Activated naive CD8-positive, alpha-beta T cell (primary cell): Measurements from ENCODE around the gene TYSND1.
"Not testable (repeated sequence)": the region's sequence is repeated elsewhere in the genome, so short reads cannot be mapped to it uniquely, and the experiment has no call there.

Experiments used
- H3K27ac Mint-ChIP-seq: one replicate; pipeline ENCODE4 v1.8.0; 2021; ENCODE audit warnings: mixed read lengths
- H3K27me3 Mint-ChIP-seq: one replicate; pipeline ENCODE4 v1.8.0; 2021; ENCODE audit warnings: mixed read lengths
- H3K36me3 Mint-ChIP-seq: one replicate; pipeline ENCODE4 v1.8.0; 2021; ENCODE audit warnings: mixed read lengths
- H3K4me1 Mint-ChIP-seq: one replicate; pipeline ENCODE4 v1.8.0; 2021; ENCODE audit warnings: low read depth, mixed read lengths
- H3K4me3 Mint-ChIP-seq: one replicate; pipeline ENCODE4 v1.8.0; 2021; ENCODE audit warnings: mild to moderate bottlenecking, mixed read lengths
- H3K9me3 Mint-ChIP-seq: one replicate; pipeline ENCODE4 v1.8.0; 2021; ENCODE audit warnings: low read depth, mixed read lengths

TYSND1 gene, protein sequence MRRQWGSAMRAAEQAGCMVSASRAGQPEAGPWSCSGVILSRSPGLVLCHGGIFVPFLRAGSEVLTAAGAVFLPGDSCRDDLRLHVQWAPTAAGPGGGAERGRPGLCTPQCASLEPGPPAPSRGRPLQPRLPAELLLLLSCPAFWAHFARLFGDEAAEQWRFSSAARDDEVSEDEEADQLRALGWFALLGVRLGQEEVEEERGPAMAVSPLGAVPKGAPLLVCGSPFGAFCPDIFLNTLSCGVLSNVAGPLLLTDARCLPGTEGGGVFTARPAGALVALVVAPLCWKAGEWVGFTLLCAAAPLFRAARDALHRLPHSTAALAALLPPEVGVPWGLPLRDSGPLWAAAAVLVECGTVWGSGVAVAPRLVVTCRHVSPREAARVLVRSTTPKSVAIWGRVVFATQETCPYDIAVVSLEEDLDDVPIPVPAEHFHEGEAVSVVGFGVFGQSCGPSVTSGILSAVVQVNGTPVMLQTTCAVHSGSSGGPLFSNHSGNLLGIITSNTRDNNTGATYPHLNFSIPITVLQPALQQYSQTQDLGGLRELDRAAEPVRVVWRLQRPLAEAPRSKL

DNA sequence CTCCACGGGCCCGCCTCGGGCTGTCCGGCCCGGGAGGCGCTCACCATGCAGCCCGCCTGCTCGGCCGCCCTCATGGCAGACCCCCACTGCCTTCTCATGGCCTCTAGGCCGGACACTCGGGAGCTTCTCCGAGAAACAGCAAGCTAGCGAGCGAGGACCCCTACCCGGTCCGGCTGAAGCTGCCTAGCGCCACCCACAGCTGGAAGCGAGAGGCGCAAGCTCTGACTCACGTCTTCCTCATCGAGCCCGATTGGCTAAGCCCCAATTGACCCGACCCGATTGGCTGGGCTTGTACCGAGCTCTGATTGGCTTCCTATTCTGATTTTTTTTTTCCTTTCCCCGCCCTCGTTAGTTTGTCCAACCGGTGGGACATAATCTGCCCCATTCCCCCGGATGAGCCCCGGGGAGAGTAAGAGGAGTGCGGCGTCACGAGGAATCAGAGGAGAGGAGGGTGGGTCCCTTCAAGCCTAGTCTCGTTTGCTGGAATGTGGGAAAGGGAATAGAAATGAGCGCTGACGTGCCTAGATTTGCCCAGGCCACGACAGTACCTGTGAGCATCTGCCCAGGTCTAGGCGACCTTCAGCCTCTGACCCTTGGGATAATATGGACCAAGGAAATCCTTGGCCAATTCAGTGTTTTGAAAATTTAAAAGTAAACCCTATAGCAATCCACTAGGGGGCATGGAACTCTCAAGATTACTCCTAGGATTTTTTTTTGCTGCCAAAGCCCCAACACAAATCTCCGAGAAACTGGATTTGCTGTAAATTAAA is at the start of gene TYSND1:
TYSND1 (minus strand) TSS at position 212 of the 770 bp plus-strand sequence; CDS start at position 98, 114 bp downstream.
- H3K4me1 Mint-ChIP-seq, result peaks cover 46% of the 10 kb centered on the region
- peak within 1 kb of the TSS; percentile 96 for H3K27ac Mint-ChIP-seq
- no peaks in the 10 kb centered on the region for H3K9me3 Mint-ChIP-seq
- peak within 1 kb of the TSS; percentile 89 for H3K4me3 Mint-ChIP-seq
- no peaks in the 10 kb centered on the region for H3K27me3 Mint-ChIP-seq
- peaks cover 2% of the 10 kb centered on the region for H3K36me3 Mint-ChIP-seq

DNA sequence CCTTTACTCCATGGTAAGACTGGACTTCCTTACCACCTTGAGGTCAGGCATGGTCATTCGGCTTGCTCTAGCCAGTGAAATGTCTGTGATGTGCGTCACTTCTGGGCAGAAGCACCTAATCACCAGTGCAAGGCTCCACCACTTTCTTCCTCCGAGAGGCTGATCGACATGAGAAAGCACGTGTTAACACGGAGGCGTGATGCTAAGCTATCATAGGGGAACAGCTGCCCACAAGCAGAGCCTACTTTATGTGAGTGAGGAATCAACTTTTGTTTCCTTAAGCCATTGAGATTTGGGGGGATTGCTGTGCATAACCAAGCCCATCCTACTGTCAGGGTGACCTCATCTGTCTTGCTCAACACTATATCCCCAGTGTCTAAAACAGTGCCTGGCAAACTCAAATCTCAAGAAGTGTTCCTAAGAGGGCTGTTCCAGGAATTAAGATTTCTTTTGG is 46.9 kb upstream of the TYSND1 start:
- Mint-ChIP-seq H3K4me3 (no peak overlapping the region), H3K27me3 (no peaks in the 10 kb centered on the region), H3K36me3 (peaks cover 2% of the 10 kb centered on the region), H3K9me3 (no peaks in the 10 kb centered on the region), H3K4me1 (peaks cover 15% of the 10 kb centered on the region), H3K27ac (no peak overlapping the region)

DNA sequence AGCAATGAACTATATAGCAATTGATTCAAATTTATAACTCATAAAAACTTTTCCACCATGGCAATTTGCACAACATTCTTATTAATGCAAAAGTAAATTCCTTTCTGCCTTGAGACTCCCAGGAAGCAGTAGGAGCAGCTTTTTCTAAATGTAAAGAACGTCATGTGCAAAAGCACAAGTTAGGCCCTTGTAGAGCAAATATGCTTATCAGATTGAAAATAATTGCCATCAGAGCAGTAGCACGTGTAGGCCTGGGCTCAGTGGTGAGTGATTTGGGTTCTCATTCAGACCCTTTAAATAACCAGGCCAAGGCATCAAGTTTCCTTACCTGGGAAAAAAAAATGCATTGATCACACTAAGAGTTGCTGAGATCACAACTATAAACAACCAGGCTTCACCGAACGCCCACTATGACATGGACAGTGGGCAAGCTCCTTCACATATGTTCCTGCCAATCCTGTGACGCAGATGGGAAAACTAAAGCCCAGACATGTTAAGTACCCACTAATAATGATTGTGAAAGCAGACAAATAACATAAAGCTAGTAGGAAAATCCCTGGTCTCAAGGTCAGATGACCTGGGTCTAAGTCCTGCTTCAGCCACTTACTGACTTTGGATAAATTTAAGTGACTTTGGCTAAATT is 45.9 kb upstream of the TYSND1 start:
- Mint-ChIP-seq H3K4me1 (peaks cover 6% of the 10 kb centered on the region), H3K27me3 (no peaks in the 10 kb centered on the region), H3K4me3 (no peak overlapping the region), H3K27ac (no peak overlapping the region), H3K36me3 (no peaks in the 10 kb centered on the region), H3K9me3 (no peaks in the 10 kb centered on the region)

DNA sequence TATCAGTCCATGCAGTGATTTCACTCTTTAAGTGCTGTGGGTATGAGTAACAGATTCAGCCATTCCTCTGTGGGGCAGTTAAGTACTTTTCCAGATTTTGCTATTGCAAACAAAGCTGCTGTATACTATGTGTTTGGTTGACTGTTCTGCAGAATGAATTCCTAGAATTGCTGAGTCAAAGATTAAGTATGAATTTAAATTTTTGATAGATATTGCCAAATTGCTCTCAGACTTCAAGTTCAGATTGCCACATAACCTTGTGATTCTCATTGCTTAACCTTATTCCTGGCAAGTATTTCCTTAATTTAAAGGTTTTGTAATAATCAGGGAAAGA is 45.4 kb upstream of the TYSND1 start:
- H3K9me3 Mint-ChIP-seq, result no peaks in the 10 kb centered on the region
- no peak overlapping the region for H3K4me3 Mint-ChIP-seq
- H3K36me3 Mint-ChIP-seq, result no peaks in the 10 kb centered on the region
- peaks cover 2% of the 10 kb centered on the region for H3K4me1 Mint-ChIP-seq
- H3K27me3 Mint-ChIP-seq, result no peaks in the 10 kb centered on the region
- no peak overlapping the region for H3K27ac Mint-ChIP-seq

DNA sequence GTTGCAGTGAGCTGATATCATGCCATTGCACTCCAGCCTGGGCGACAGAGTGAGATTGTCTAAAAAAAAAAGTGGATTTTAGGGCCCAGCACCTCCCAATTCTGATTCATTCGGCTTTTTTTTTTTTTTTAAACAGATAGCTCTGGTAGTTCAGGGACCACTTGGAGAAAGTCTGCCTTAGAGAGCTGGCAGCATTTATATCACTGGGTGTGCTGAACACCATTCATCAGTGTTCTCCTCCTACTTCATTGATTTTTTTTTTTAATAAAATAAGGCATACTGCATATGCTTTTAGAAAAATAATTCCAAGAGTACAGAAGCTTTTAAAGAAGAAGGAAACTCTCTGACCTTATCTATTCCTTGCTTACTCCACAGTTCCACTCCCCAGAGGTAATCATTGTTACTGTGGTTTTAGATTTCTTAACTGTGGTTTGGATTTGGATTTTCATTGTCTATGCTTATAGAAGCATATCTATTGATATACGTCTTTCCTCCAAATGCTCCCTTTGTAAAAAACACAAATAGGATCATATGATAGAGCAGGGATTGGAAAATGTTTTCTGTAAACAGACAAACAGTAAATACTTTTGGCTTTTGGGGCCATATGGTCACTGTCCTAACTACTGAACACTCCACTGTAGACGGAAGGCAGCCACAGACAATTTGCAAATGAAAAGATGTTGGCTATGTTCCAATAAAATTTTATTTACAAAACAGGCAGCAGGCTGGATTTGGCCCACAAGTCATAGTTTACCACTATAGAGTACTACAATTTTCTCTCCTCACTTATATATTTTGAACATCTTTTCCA is 44.9 kb upstream of the TYSND1 start:
- no peak overlapping the region for H3K4me3 Mint-ChIP-seq
- H3K9me3 Mint-ChIP-seq, result no peaks in the 10 kb centered on the region
- H3K27ac Mint-ChIP-seq, result no peak overlapping the region
- no peaks in the 10 kb centered on the region for H3K27me3 Mint-ChIP-seq
- H3K36me3 Mint-ChIP-seq, result peaks cover under 1% of the 10 kb centered on the region
- H3K4me1 Mint-ChIP-seq, result no peaks in the 10 kb centered on the region

DNA sequence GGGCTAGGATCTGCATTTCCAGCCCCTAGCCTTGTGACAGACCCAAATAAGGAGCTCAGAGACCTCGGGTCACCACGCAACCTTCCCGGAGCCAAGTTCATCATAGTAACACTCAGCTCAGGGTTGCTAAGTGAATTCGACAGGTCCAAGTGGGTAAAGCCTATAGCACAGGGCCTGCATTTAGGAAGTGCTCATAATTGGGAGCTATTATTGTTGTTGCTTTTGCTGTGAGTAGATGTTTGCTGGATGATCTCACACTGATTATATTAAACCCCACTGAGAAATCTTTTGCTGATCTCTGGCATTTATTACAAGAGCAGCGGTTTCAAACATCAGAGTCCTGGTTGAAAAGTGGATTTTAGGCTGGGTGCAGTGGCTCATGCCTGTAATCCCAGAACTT is 44.1 kb upstream of the TYSND1 start:
- Mint-ChIP-seq H3K4me3 (no peak overlapping the region), H3K36me3 (peaks cover 3% of the 10 kb centered on the region), H3K27ac (no peak overlapping the region), H3K27me3 (no peaks in the 10 kb centered on the region), H3K4me1 (no peaks in the 10 kb centered on the region), H3K9me3 (no peaks in the 10 kb centered on the region)

DNA sequence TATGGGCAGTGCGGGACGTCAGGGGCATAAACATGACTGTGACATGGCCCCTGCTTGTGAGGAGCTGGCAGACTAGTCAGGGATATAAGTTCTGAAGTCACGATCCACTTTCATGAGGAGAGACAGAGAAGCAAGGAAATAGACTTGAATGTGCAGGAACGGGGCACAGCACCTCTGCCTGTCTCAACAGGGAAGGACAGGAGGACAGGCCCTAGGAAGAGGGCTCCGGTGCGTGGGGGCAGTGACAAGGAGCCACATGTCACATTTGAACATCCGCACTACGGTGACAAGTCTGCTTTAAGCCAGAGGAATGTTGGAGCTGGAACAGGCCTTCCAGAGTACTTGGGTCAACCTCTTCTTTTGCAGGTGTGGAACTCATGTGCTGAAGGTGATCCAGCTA is 43.6 kb upstream of the TYSND1 start:
- H3K36me3 Mint-ChIP-seq, result peaks cover 3% of the 10 kb centered on the region
- no peaks in the 10 kb centered on the region for H3K9me3 Mint-ChIP-seq
- H3K27ac Mint-ChIP-seq, result no peak overlapping the region
- no peaks in the 10 kb centered on the region for H3K27me3 Mint-ChIP-seq
- no peak overlapping the region for H3K4me3 Mint-ChIP-seq
- no peaks in the 10 kb centered on the region for H3K4me1 Mint-ChIP-seq

DNA sequence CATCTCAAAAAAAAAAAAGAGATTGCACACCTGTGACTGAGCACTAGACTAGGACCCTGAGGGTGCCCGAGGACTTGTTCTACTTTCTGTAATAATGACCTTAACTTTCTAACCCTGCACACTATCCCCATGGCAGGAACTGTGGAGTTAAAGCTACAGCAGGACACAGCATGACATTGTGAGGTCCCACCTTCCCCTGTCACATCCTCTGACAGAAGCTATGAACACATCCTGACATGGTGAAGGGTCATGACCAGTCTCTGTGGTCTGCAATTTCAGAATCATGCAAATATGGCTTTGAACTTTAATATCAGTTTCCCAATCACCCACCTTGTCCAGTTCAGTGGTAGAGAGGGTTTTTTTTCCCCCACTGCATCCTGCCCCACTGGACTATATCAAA is 42.3 kb upstream of the TYSND1 start:
- no peaks in the 10 kb centered on the region for H3K4me1 Mint-ChIP-seq
- no peak overlapping the region for H3K27ac Mint-ChIP-seq
- no peak overlapping the region for H3K4me3 Mint-ChIP-seq
- H3K27me3 Mint-ChIP-seq, result no peaks in the 10 kb centered on the region
- peaks cover 3% of the 10 kb centered on the region for H3K36me3 Mint-ChIP-seq
- no peaks in the 10 kb centered on the region for H3K9me3 Mint-ChIP-seq

DNA sequence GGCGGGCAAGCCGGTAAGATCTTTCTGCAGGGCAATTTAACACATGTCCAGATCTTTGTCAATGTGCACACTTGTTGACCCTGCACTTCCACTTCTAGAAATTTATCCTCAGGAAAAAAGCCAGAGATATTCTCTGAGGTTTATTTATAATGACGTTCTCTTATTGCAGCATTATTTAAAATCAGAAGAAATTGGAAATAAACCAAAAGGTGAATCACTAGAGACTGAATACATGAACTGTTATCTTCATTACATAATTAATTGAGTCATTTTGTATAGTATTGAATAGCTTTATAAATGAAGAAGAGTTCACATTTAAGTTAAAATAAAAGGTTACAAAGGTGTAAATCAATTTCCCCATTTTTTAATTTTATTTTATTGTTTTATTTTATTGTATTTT is 40.1 kb upstream of the TYSND1 start:
- H3K4me3 Mint-ChIP-seq, result no peak overlapping the region
- H3K27ac Mint-ChIP-seq, result no peak overlapping the region
- H3K4me1 Mint-ChIP-seq, result no peaks in the 10 kb centered on the region
- H3K9me3 Mint-ChIP-seq, result no peaks in the 10 kb centered on the region
- H3K27me3 Mint-ChIP-seq, result no peaks in the 10 kb centered on the region
- H3K36me3 Mint-ChIP-seq, result peaks cover 3% of the 10 kb centered on the region

DNA sequence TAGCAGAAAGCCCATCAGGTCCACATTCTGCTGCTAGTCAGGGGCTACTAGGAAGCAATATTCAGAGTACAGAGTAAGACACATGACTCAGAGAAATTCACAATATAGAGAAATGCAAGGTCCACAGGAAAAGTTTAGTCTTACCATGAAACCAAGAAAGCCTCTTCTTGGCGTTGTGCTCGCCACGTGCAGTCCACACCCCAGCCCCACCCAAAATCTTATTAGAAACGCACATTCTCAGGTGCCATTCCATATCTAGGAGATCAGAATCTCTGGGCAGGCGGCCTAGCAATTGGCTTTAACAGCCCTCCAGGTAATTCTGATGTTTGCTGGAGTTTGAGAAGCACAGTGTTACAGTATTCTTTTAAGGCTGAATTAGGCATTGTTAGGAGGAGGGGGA is 39.6 kb upstream of the TYSND1 start:
- H3K9me3 Mint-ChIP-seq, result no peaks in the 10 kb centered on the region
- H3K4me1 Mint-ChIP-seq, result no peaks in the 10 kb centered on the region
- no peak overlapping the region for H3K4me3 Mint-ChIP-seq
- no peaks in the 10 kb centered on the region for H3K27me3 Mint-ChIP-seq
- no peak overlapping the region for H3K27ac Mint-ChIP-seq
- peaks cover 3% of the 10 kb centered on the region for H3K36me3 Mint-ChIP-seq

DNA sequence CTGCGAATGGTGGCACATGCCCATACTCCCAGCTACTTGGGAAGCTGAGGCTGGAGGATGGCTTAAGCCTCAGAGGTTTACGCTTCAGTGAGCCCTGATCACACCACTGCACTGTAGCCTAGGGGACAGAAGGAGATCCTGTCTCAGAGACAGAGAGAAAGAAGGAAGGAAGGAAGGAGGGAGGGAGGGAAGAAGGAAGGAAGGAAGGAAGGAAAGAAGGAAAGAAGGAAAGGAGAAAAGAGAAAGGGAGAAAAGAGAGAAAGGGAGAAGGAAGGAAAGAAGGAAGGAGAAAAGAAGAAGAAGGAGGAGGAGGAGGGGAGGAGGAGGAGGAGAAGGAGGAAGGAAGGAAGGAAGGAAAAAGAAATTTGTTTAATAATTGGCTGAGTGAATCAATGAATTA is 36.8 kb upstream of the TYSND1 start:
- H3K9me3 Mint-ChIP-seq, result no peaks in the 10 kb centered on the region
- H3K4me1 Mint-ChIP-seq, result no peaks in the 10 kb centered on the region
- no peak overlapping the region for H3K4me3 Mint-ChIP-seq
- H3K27ac Mint-ChIP-seq, result no peak overlapping the region
- H3K27me3 Mint-ChIP-seq, result peaks cover 2% of the 10 kb centered on the region
- H3K36me3 Mint-ChIP-seq, result peaks cover 5% of the 10 kb centered on the region

DNA sequence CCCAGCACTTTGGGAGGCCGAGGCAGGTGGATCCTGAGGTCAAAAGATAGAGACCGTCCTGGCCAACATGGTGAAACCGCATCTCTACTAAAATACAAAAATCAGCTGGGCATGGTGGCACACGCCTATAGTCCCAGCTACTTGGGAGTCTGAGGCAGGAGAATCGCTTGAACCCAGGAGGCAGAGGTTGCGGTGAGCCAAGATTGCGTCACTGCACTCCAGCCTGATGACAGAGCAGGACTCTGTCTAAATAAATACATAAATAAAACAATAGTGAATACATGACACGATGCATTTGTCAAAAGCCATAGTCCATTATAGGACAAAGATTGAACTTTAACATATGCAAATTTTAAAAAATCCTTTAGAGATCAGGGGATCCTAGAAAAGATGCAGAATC is 32.7 kb upstream of the TYSND1 start:
- H3K4me1 Mint-ChIP-seq, H3K36me3 Mint-ChIP-seq, H3K4me3 Mint-ChIP-seq, H3K27ac Mint-ChIP-seq, H3K9me3 Mint-ChIP-seq, H3K27me3 Mint-ChIP-seq: not testable (repeated sequence)

DNA sequence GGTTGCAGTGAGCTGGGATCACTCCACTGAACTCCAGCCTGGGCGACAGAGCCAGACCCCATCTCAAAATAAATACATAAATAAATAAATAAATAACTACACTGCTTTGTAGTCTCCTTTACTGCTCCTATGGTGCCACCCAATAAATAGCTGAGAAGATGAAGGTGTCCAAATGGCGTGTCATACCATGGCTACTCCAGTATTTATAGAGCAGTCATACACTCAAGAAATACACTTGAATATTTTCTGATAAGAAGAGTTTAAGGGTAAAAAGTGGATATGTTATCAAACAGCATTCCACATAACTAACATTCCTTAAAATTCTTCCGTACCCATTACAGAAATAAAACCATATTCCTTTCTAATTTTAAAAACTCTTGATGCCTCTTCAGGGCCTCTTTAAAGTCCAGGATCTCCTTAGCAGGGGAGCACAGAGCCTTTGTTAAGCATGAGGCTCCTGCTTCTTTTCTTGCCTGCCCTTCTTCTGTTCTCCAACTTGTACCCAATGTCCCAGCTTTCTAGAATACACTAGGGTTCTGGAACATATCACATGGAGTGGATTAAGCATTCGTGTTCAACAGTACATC is 31.7 kb upstream of the TYSND1 start:
- no peak overlapping the region for H3K4me3 Mint-ChIP-seq
- H3K27ac Mint-ChIP-seq, result no peak overlapping the region
- H3K27me3 Mint-ChIP-seq, result peaks cover 2% of the 10 kb centered on the region
- H3K36me3 Mint-ChIP-seq, result peaks cover 2% of the 10 kb centered on the region
- H3K4me1 Mint-ChIP-seq, result peaks cover 14% of the 10 kb centered on the region
- no peaks in the 10 kb centered on the region for H3K9me3 Mint-ChIP-seq

DNA sequence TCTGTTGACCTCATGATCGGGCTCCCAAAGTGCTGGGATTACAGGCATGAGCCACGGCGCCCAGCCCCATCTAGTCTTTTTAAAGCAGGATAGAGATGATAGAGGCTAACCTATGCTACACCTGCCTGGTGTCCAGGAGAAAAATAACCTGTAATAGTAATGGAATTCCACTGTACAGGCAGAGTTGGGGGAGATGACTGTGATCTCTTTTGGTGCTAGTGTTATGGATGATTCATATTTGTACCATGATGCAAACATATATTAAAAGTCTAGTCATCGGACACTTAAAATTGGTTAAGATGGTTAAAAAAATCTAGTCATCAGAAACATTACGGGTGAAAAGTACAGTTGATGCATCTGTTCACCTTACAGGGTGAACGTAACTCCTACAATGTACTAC is 29.9 kb upstream of the TYSND1 start:
- Mint-ChIP-seq H3K27ac (no peak overlapping the region), H3K9me3 (no peaks in the 10 kb centered on the region), H3K27me3 (peaks cover 2% of the 10 kb centered on the region), H3K4me1 (peaks cover 17% of the 10 kb centered on the region), H3K36me3 (peaks cover 2% of the 10 kb centered on the region), H3K4me3 (no peak overlapping the region)
